ENCODE results near the gene OPRL1. TPM values are rescaled to one million over a fixed set of nuclear protein-coding genes. Genes with fewer than 3 reads are reported as not detected.

The OPRL1 gene
- polyA plus RNA-seq, 1 donor from 2014 or later, result 3.7 TPM

DNA sequence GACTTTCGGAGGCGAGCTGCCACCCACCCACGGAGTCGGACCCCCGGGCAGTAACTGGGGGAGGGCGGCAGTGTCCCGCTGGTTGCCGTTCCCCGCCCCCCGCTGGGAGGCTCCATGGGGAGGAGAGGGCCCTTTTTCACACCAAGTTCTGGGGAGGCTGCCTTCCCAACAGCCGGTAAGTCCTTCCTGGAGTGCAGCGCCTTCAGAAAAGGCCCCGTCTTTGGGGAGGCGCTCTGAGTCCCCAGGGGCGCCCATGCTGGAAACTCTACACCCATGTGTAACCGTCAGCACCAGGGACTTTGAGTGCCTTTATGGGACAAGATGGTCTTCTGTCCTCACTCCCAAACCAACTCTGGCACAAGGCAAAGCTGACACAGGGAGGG, 30.0 kb upstream of the OPRL1 start:
- H3K4me3 Mint-ChIP-seq, result peak overlapping the region in 2 of 4 donors; percentile 45 to 67
- H3K4me1 Mint-ChIP-seq, result peaks cover 0 to 4% (median 0%) of the 10 kb centered on the region in 3 donors
- H3K27me3 Mint-ChIP-seq, result peaks cover 47% of the 10 kb centered on the region
- no peaks in the 10 kb centered on the region for H3K36me3 Mint-ChIP-seq
- H3K9me3 Mint-ChIP-seq, result no peaks in the 10 kb centered on the region
- no peak overlapping the region for H3K27ac Mint-ChIP-seq

DNA sequence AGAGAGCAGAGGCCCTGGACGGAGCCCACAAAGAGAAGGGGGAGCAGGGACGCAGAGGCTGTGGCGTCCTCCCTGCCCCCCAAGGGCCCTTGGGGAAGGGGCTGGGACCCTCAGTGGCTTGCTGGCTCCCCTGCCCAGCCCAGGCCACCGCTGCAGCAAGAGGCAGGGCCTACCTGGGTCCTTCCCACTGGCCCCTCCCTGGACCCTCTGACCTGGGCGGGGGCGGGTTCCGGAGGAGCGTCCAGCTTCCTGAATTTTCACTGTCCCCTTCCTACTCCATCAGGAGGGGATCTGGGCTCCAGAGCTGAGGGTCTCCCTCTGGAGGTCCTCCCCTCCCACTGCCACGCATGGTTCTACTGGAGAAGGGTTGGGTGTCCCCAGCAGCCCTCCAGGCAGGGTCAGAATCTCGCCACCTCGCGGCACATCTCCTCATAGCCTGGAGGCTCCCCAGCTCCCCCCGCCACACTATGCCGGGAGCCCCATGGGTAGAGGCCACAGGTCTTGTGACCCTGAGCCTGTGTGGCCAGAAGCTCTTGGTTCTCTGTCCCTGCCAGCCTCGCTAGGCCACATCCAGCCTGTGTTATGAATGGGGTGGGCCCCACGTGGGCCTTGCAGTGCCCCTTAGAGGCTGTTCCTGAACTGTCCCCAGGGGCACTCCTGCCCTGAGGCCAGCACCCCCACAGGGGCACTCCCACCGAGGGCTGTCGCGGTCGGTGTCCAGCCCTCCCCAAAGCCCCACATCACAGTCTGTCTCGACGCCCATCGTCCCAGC, 29.4 kb upstream of the OPRL1 start:
- peaks cover 0 to 4% (median 0%) of the 10 kb centered on the region in 3 donors for H3K4me1 Mint-ChIP-seq
- no peaks in the 10 kb centered on the region for H3K9me3 Mint-ChIP-seq
- peak overlapping the region in 1 of 4 donors; percentile 30 for H3K4me3 Mint-ChIP-seq
- peaks cover 52% of the 10 kb centered on the region for H3K27me3 Mint-ChIP-seq
- peak overlapping the region in 1 of 3 donors; percentile 48 for H3K27ac Mint-ChIP-seq
- H3K36me3 Mint-ChIP-seq, result peaks cover 3% of the 10 kb centered on the region

- Mint-ChIP-seq H3K9me3 (no peaks in the 10 kb centered on the region), H3K36me3 (peaks cover 3% of the 10 kb centered on the region), H3K27me3 (peaks cover 51% of the 10 kb centered on the region), H3K27ac (peak overlapping the region in 1 of 3 donors; percentile 48), H3K4me1 (peaks cover 0 to 4% (median 0%) of the 10 kb centered on the region in 3 donors), H3K4me3 (peak overlapping the region in 1 of 4 donors; percentile 17)
Observed at GRCh38 chr20:64051033-64051452, 28.8 kb upstream of the OPRL1 start.

GRCh38 chr20:64051561-64052325, 28.1 kb upstream of the OPRL1 start:
- Mint-ChIP-seq H3K36me3 (peaks cover 3% of the 10 kb centered on the region), H3K27me3 (peaks cover 45% of the 10 kb centered on the region), H3K9me3 (no peaks in the 10 kb centered on the region), H3K4me3 (peak overlapping the region in 1 of 4 donors; percentile 47), H3K4me1 (peaks cover 0 to 4% (median 0%) of the 10 kb centered on the region in 3 donors), H3K27ac (no peak overlapping the region)

- Mint-ChIP-seq H3K4me1 (peaks cover 0 to 4% (median 0%) of the 10 kb centered on the region in 3 donors), H3K36me3 (peaks cover 3% of the 10 kb centered on the region), H3K9me3 (no peaks in the 10 kb centered on the region), H3K27me3 (peaks cover 39% of the 10 kb centered on the region), H3K27ac (no peak overlapping the region), H3K4me3 (no peak overlapping the region)
Observed at GRCh38 chr20:64052326-64052722, 27.6 kb upstream of the OPRL1 start.

- Mint-ChIP-seq H3K4me1 (peaks cover 0 to 7% (median 4%) of the 10 kb centered on the region in 3 donors), H3K27me3 (peaks cover 35% of the 10 kb centered on the region), H3K4me3 (no peak overlapping the region), H3K9me3 (no peaks in the 10 kb centered on the region), H3K27ac (no peak overlapping the region), H3K36me3 (peaks cover 3% of the 10 kb centered on the region)
Observed at GRCh38 chr20:64052987-64053840, 26.7 kb upstream of the OPRL1 start.

DNA sequence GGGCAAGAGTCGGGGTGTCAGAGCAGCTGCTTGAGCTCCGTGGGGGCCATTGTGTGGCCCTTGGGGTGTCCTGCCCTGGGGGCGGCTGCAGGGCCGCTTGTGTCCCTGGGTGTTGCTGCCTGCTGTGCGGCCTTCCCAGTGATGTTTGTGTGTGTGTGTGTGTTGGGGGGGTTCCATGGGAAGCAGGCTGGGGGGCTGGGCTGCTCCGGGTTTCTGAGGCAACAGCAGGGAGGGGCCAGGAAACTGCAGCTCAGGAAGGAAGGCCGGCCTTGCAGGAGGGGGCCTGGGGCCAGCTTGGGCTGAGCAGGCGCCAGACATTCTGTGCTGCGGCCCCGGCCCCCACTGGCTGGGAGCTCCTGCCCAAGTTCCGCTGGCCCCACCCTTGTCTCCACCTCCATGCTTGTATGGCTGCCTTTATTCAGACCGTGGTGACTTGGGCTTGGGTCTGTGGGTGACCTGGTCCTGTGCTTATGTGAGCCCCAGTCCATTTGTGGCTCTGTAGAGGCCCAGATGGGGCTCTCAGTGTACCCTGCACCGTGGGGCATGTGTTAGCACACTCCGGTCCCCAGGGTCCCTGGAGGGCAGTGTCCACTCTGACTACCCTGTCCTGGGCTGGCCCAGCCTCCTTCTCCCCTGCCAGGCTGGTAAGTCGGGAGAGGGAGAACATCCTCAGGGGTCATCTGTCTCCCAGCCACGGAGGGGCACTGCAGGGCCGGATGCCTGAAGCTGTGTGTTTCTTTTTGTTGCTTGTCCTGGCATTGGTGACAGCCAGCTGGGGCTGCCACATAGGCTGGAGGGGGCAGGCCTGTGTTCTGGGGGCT, 25.8 kb upstream of the OPRL1 start:
- H3K4me3 Mint-ChIP-seq, result no peak overlapping the region
- peaks cover 3% of the 10 kb centered on the region for H3K36me3 Mint-ChIP-seq
- no peaks in the 10 kb centered on the region for H3K9me3 Mint-ChIP-seq
- peaks cover 0 to 11% (median 9%) of the 10 kb centered on the region in 3 donors for H3K4me1 Mint-ChIP-seq
- peak overlapping the region in 1 of 3 donors; percentile 57 for H3K27ac Mint-ChIP-seq
- H3K27me3 Mint-ChIP-seq, result peaks cover 34% of the 10 kb centered on the region

- H3K4me3 Mint-ChIP-seq, result peak overlapping the region in 1 of 4 donors; percentile 19
- peaks cover 28% of the 10 kb centered on the region for H3K27me3 Mint-ChIP-seq
- H3K27ac Mint-ChIP-seq, result no peak overlapping the region
- peaks cover 0 to 11% (median 9%) of the 10 kb centered on the region in 3 donors for H3K4me1 Mint-ChIP-seq
- H3K36me3 Mint-ChIP-seq, result peaks cover 3% of the 10 kb centered on the region
- no peaks in the 10 kb centered on the region for H3K9me3 Mint-ChIP-seq
Observed at GRCh38 chr20:64055396-64055892, 24.4 kb upstream of the OPRL1 start.

DNA sequence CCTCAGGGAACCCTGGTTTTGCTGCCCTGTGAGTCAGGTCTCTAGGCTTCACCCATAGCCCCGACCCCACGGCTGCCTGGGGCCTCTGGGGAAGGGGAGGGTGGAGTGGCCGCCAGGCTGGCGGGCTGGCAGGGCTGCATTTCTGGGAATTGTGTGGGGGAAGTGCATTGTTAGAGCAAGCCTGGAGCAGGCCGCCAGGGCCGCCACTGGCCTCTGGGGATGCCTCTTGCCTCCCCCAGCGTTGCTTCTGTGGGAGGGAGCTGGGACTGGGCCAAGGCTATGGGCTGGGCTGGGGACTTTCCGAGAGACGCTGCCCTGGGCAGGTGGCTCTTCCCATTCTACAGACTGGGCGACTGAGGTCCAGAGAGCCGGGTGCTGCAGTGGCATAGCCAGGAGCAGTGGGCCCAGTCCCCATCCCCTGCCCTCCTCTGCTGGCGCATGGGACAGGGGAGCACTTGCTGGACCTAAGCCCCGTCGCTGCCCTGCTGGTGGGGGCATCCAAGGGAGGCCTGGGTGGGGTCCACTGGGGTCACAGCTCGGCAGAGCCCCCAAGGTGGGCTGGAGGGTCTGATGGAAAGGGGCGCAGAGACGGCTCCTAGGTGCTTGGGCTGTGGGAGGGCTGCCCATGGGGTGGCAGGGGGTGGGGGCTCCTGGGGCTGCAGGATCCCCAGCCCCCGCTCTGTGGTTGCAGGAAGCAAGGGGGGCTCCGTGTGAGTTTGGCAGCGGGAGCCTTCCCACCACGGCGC, 23.8 kb upstream of the OPRL1 start:
- Mint-ChIP-seq H3K4me1 (peaks cover 0 to 11% (median 9%) of the 10 kb centered on the region in 3 donors), H3K27me3 (peaks cover 22% of the 10 kb centered on the region), H3K36me3 (peaks cover 3% of the 10 kb centered on the region), H3K9me3 (no peaks in the 10 kb centered on the region), H3K4me3 (peak overlapping the region in 1 of 4 donors; percentile 9), H3K27ac (no peak overlapping the region)

GRCh38 chr20:64056639-64056888, 23.3 kb upstream of the OPRL1 start:
- Mint-ChIP-seq H3K4me3 (no peak overlapping the region), H3K27me3 (peaks cover 20% of the 10 kb centered on the region), H3K9me3 (no peaks in the 10 kb centered on the region), H3K27ac (no peak overlapping the region), H3K36me3 (peaks cover 3% of the 10 kb centered on the region), H3K4me1 (peaks cover 0 to 11% (median 9%) of the 10 kb centered on the region in 3 donors)

GRCh38 chr20:64056889-64057627, 22.8 kb upstream of the OPRL1 start:
- Mint-ChIP-seq H3K36me3 (peaks cover 3% of the 10 kb centered on the region), H3K27me3 (peaks cover 15% of the 10 kb centered on the region), H3K4me1 (peaks cover 0 to 11% (median 11%) of the 10 kb centered on the region in 3 donors), H3K27ac (no peak overlapping the region), H3K9me3 (no peaks in the 10 kb centered on the region), H3K4me3 (peak overlapping the region in 1 of 4 donors; percentile 78)

DNA sequence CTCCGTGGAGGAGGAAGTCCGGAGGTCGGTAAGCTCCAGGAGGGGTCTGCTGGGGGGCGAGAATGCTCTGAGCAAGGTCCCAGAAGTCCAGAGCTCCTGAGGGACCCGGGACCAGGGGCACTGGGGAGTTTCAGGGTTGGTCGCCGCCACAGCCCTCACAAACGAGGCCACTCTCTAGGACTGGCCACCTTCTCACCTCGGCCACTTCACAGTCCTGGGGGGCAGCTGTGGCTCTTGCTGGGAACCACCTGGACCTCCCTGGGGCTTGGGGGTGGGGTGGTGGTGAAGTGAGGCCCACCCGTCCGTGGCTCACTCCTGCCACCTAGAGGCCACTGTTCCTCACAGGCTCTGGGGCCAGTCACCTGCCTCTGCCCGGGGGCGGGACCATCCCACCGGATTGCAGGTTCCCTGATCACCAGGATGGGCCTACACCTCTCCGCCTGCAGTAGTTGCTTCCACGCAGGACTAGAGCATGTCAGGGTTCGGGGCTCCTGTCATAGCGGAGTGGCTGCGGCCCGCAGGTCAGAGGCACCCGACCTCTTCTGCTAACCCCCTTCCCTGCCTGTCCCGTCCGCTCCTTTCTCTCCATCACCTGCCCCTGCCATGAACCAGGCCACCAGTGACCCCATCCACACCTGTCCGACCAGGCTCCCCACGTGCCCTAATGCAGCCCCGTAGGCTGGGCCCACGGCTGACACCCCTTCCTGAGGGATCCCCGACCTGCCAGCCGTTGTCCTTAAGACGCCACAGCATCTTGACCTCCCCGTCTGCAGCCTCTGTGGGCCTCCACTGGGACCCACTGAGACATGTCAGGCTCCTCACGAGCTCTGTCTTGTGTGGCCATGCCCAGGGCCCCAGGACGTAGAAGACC, 22.0 kb upstream of the OPRL1 start:
- H3K9me3 Mint-ChIP-seq, result no peaks in the 10 kb centered on the region
- peaks cover 0 to 13% (median 11%) of the 10 kb centered on the region in 3 donors for H3K4me1 Mint-ChIP-seq
- H3K27ac Mint-ChIP-seq, result no peak overlapping the region
- peaks cover 13% of the 10 kb centered on the region for H3K27me3 Mint-ChIP-seq
- peak overlapping the region in 3 of 4 donors; percentile 8 to 78 (median 54) for H3K4me3 Mint-ChIP-seq
- H3K36me3 Mint-ChIP-seq, result peaks cover 3% of the 10 kb centered on the region
